Middle frontal gyrus (tissue), 1 donor: ENCODE results near the gene ROBO4.

Experiments used
- DNase-seq: peaks from one replicate; pipeline ENCODE4 v3.0.0-alpha.2; 2015; ENCODE audit warnings: low spot score; ENCODE audit errors: extremely low spot score

The ROBO4 gene

DNA sequence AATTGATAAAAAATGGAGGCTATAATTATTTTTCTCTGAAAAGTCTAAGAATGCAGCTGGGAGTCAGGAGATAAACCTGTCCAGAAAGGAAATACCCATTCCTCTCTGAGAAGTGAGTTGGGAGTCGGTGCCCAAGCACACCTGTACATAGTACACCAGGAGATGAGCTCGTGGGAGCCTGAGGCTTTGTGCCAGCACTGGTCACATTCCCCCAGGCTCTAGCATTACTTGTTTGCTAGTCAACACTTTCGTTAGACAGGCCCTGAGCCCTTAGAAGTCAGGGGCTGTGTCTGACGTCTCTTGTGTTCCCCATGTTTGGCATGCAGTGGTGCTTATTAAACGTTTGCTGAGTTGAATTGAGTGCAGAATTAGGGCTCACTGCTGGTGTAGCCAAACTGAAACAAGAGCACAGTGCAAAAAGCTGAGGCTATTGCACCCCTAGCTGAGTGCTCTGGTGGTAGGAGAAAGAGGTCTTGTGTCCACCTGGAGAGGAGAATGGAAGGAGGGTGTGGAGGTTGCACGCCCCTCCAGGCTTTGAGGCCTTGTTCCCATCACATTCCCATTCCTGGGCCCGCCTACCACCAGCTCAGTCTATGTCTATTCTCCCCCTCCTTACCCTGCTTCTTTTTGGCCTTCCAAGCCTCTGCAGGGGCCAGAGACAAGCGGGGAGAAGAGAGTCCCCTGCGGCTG, 6.8 kb downstream of the ROBO4 start:
- DNase-seq: no peak

DNA sequence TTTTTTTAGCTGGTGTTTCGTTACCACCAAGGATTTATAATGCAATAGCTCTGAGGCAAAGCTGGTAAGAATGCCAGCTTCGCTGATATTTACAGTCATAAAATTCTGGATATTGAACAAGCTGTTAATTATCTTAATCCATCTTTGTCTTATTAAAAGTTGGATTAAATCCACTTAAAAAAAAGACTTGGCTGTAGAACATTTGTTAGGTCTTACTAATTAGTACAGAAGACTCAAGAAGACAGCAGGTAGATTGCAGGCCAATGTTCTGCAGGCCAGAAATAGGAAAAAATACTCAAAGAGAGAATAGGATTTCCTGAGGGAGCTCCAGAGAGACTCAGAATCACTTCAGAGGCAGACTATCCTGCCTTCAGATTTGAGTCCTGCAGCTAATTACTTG, 7.5 kb downstream of the ROBO4 start:
- DNase-seq: no peak

DNA sequence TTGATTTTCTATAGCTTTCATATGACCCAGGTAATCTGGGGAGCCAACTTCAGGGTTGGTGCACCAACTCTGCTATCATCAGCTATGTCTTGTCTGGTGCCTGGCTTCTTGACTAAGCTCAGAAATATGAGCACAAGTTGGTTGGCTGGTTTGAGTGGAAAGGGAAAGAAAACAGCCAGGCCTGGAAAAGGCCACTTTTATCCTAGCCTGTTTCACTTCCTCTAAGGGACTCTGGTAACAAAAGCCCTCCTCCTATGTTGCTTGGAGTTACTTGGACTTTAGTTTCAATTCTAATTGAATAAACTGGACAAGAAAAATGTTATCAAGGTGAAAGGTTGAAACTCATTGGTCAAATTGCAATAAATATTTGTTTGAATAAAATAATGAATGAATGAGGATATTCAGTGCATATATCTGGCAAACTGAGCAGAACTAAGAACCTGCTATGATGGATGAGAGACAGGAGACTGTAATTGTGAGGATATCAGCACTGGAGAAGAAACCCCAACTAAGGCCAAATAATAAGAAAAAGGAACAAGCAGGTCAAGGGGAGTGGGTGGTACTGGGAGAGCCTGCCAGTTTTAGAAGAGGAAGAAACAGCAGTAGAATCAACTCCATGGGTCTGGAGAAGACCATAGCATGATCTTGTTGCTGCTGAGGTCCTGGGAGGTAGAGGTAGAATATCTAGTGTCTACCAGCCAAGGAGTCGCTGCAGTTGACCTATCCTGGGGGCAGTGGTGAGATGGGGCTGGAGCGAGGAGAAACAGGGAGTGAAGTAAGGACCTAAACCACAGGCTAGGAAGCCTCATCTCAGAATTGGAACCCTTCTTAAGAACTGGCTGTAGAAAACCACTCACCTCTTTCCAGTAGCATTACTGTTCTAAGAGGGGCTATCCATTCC, 8.2 kb downstream of the ROBO4 start:
- no peak for DNase-seq

DNA sequence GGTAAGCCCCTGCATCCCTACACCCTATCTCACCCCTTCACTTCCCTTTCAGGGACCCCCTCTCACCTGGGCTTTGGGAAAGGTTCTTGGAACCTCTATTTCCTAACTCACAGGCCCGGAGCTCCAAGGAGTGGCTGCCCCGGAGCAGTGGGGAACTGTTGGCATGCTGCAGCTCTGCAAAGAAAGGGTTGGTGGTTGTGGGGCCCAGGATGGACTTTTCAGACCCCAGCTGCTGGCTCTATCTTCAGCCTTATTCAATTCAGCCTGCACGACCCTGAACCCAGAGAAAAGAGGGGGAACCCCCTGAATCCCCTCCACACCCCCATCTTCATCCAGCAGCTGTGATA, 10.0 kb downstream of the ROBO4 start:
- DNase-seq: no peak

GRCh38 chr11:124886978-124887666, 10.5 kb downstream of the ROBO4 start:
- DNase-seq: no peak

DNA sequence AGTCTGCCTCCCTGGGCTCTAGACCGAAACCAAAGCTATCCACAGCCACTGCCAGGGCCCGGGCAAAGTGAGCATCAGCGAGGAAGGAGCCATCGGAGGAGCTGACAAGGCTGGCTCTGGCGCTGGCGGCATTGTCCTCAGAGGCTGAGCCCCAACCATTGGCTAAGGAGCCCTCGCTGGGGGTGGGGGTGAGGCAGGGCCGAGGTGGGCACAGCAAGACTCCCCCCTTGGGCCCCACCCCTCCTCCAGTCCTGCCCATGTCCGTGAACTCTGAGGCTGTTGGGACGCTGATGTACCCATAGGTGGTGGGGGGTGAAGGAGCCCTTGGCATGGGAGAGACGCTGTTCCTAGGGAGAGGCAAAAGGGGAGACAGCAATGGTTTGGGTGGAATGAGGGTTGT, 11.2 kb downstream of the ROBO4 start:
- no peak for DNase-seq

DNA sequence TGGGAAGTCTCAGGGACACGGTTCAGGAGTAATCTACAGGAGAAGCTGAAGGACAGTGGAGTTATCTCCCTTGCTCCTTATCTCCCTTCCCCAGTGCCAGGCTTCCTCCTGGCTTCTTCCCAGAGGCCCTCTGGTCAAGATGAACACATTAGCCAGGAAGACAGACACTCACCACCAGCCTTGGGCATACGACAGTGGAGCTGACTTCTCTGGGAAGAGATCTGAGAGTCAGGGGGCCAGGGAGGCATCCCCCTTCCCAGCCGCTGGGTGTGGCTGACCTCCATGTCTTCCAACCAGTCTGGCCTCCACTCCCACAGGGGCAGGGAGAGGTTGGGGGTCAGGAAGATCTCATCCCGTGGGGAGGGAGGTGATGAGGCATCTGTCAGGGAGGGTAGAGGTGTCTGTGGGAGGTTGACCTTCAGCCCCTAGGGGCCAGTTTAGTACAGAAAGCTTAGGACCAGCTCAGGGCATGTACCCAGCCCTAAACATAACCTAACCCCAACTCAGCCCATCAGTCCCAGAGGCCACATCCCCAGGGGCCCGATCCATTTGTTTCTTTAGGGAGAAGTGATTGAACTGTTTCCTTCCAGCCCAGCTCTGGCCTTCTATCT, 12.7 kb downstream of the ROBO4 start:
- DNase-seq: no peak

- DNase-seq: no peak
Measured at GRCh38 chr11:124884340-124884739, 13.3 kb downstream of the ROBO4 start.

- DNase-seq: no peak
Measured at GRCh38 chr11:124882339-124883071, 15.2 kb downstream of the ROBO4 start.

DNA sequence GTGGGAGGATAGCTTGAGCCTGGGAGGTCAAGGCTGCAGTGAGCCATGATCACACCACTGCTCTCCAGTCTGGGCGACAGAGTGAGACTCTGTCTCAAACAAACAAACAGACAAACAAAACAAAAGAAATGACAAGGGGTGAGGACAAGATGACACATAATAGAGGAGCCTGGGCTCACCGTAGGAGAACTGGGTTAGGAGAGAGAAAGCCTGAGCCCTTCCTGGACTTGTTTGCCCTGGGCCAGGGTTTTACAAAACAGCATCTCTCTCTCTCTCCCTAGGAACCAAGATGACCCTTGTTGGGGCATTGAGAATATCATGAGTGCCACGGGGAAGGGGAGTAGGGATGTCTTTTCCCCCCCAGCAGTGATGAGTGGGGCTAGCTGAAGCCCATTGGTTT, 16.7 kb downstream of the ROBO4 start:
- no peak for DNase-seq

- no peak for DNase-seq
Measured at GRCh38 chr11:124880290-124880611, 17.4 kb downstream of the ROBO4 start.

GRCh38 chr11:124879493-124880289, 18.0 kb downstream of the ROBO4 start:
- DNase-seq: no peak

GRCh38 chr11:124878759-124879492, 18.7 kb downstream of the ROBO4 start:
- no peak for DNase-seq

DNA sequence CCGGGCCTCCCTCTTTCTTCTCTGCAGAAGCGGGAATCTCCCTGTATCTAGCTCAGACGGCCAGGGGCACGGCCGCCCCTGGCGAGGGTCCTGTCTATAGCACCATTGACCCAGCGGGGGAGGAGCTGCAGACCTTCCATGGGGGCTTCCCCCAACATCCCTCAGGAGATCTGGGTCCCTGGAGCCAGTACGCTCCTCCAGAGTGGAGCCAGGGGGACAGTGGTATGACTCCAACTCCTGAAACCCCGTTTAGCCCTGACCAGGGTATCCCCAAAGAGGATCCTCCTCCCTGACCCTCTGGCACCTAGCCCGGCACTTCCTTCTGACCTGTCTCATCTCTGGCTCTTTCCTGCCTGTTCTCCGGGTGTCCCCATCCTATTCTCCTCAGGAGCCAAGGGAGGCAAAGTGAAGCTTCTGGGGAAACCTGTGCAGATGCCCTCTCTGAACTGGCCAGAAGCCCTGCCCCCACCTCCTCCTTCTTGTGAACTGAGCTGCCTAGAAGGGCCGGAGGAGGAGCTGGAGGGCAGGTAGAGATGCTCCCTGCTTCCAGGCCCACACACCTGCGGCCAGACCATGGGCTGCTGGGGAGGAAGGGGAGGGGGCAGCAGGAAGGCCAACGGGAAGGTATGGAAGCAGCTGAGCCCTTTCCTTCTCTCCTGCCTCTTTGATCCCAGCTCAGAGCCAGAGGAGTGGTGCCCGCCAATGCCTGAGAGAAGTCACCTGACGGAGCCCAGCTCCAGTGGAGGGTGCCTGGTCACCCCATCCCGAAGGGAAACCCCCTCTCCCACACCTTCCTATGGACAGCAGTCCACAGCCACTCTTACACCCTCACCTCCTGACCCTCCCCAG, 19.5 kb downstream of the ROBO4 start:
- no peak for DNase-seq

- no peak for DNase-seq
Measured at GRCh38 chr11:124877631-124877909, 20.1 kb downstream of the ROBO4 start.

DNA sequence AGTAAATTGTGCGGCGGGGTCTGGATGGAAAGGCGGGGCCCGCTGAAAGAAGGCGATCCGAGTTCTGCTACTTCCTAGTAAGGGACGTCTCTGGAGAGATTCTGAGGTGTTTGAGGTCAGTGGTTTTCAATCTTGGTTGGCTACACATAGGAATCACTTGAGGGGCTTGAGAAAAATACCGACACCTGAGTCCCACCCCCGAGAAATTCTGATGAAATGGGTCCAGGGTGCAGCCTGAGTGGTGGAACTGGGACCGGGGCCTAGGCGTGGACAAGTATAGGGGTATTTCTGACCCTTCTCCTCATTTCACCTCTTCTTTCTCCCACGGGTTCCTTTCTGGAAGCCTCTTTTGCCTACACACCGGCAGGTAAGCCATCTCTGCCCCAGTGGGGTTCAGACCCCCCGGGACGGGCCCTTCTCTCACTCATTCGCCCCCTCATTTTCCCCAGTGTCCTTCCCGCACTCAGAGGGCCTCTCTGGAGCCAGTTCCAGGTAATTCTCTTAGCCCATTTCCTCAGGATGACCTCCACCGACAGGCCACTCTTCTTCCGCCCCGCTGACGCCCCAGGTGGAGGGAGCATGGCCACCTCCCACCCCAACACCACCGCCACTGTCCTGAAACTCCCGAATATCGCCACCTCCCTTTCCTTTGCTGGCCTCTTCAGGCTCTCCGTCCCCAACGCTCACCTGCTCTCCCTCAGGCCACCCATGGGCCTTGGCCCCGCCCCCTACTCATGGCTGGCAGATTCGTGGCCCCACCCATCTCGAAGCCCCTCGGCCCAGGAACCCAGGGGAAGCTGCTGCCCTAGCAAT, 20.6 kb downstream of the ROBO4 start:
- no peak for DNase-seq

DNA sequence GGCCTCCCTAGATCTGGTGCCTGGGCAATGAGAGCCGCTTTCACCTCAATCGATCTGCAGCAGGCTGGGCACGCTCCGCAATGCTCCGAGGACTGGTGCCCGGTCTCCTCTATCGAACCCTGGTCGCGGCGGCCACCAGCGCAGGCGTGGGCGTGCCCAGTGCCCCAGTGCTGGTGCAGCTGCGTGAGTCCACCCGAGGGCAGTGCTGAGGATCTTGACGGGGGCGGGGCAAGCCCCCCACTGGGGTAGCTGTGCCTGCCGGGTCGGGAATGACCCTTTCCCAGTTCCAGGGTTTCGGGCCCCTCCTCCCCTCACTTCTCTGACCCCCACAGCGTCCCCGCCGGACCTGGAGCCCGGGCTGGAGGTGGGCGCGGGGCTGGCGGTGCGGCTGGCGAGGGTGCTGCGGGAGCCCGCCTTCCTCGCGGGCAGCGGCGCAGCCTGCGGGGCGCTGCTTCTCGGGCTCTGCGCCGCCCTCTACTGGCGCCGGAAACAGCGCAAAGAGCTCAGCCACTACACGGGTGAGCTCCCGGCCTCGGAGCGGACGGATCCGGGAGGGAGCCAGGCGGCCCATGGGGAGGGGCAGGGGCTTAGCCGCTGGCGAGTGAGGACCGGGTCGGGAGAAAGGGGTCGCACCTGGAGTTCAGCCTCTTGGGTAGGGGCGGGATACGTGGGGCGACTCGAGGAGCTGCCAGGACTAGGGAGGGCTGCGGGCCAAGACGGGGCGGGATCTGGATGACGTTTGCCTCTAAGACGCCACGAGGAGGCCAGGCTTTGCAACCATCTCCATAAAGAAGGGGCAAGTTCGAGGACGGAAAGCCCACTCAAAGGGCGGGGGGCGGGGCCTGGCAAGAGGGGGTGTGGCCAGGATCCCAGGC, 21.5 kb downstream of the ROBO4 start:
- DNase-seq: peak; percentile 71
